Peyer's patch (tissue), 4 donors: Measurements from ENCODE around the gene TUT1. TPM values are rescaled to one million over a fixed set of nuclear protein-coding genes. Genes with fewer than 3 reads are reported as not detected.

ENCODE experiments used
- DNase-seq, 3 donors: peaks; one replicate each; pipeline ENCODE4 v3.0.0-alpha.2; 2017 to 2019
- H3K27ac ChIP-seq, 4 donors: fragments of 200-600 bp; sonication (generic); one replicate each; pipeline ENCODE4 v1.5.1; 2016 to 2019
- H3K27me3 ChIP-seq, 2 donors: fragments of 200-600 bp; sonication (generic); one replicate each; pipeline ENCODE4 v1.5.1; 2019
- H3K36me3 ChIP-seq, 3 donors: fragments of 200-600 bp; sonication (generic); one replicate each; pipeline ENCODE4 v1.5.1; 2016 to 2019
- H3K4me1 ChIP-seq, 4 donors: fragments of 200-600 bp; sonication (generic); one replicate each; pipeline ENCODE4 v1.5.1; 2016 to 2019
- H3K4me3 ChIP-seq, 4 donors: fragments of 200-600 bp; sonication (generic); 1 replicate in 3 of 4; 2 replicates in 1 of 4; pipeline ENCODE4 v1.5.1; 2016 to 2019; ENCODE audit warnings: mild to moderate bottlenecking in 1 of 4
- H3K9me3 ChIP-seq, 4 donors: fragments of 200-600 bp; sonication (generic); one replicate each; pipeline ENCODE4 v1.5.1; 2016 to 2019; ENCODE audit warnings: mild to moderate bottlenecking in 1 of 4
- CTCF ChIP-seq, 6 experiments: fragments of 450-650 bp in 4 of 6; fragments of 200-600 bp in 2 of 6; sonication (generic) in 1 of 6; IDR thresholded peaks; one replicate each; pipeline ENCODE4 v1.5.1; 2017 to 2019; ENCODE audit warnings: antibody characterized with exemption in 6 of 6, mild to moderate bottlenecking in 3 of 6, moderate library complexity in 1 of 6
- POLR2A ChIP-seq, 2 donors: fragments of 450-650 bp; IDR thresholded peaks; one replicate each; pipeline ENCODE4 v1.5.1; 2017; ENCODE audit warnings: antibody characterized with exemption in 2 of 2, mild to moderate bottlenecking in 2 of 2, moderate library complexity in 2 of 2
- total RNA-seq, 4 donors: library from RNA; depleted of rRNA; stranded (reverse); fragments of >200 nt; gene quantifications; one replicate each; pipeline ENCODE4 v1.1.0, GENCODE V29; 2016

TUT1 gene
- total RNA-seq, 4 donors from 2014 or later = 5.0 to 29.4 (median 17.5) TPM

GRCh38 chr11:62543680-62544444 lies 47.5 kb downstream of the TUT1 start:
- H3K4me3 ChIP-seq = peak overlapping the region; percentile 80 to 99 (median 86)
- H3K27ac ChIP-seq = peak overlapping the region; percentile 87 to 99 (median 93)
- H3K36me3 ChIP-seq = peaks cover 0 to 4% (median 0%) of the 10 kb centered on the region in 3 donors
- H3K9me3 ChIP-seq = no peaks in the 10 kb centered on the region
- H3K4me1 ChIP-seq = peaks cover 20 to 72% (median 51%) of the 10 kb centered on the region in 4 donors
- TF ChIP-seq CTCF (IDR thresholded peaks at IDR 0.05) (no peak), POLR2A (IDR thresholded peaks at IDR 0.05) (no peak)
- no peaks in the 10 kb centered on the region for H3K27me3 ChIP-seq
- no peak for DNase-seq

- peak; percentile 77 to 89 (median 88) for DNase-seq
- Histone ChIP-seq H3K27ac (peak overlapping the region; percentile 87 to 99 (median 93)), H3K4me3 (peak overlapping the region; percentile 80 to 99 (median 86)), H3K36me3 (peaks cover 0 to 7% (median 0%) of the 10 kb centered on the region in 3 donors), H3K4me1 (peaks cover 25 to 73% (median 59%) of the 10 kb centered on the region in 4 donors), H3K27me3 (no peaks in the 10 kb centered on the region), H3K9me3 (no peaks in the 10 kb centered on the region)
- peak; percentile 97 to 99 (median 99) for TF ChIP-seq CTCF (IDR thresholded peaks at IDR 0.05)
- TF ChIP-seq POLR2A (IDR thresholded peaks at IDR 0.05) = no peak
Measured at GRCh38 chr11:62542750-62543567, 48.4 kb downstream of the TUT1 start.

GRCh38 chr11:62542111-62542745 lies 49.1 kb downstream of the TUT1 start:
- peak overlapping the region; percentile 87 to 99 (median 93) for H3K27ac ChIP-seq
- H3K27me3 ChIP-seq = no peaks in the 10 kb centered on the region
- H3K4me1 ChIP-seq = peaks cover 23 to 71% (median 60%) of the 10 kb centered on the region in 4 donors
- H3K36me3 ChIP-seq = peaks cover 0 to 7% (median 0%) of the 10 kb centered on the region in 3 donors
- H3K9me3 ChIP-seq = no peaks in the 10 kb centered on the region
- no peak for TF ChIP-seq POLR2A (IDR thresholded peaks at IDR 0.05)
- TF ChIP-seq CTCF (IDR thresholded peaks at IDR 0.05) = no peak
- peak overlapping the region; percentile 80 to 99 (median 86) for H3K4me3 ChIP-seq
- peak in 2 of 3 donors; percentile 65 to 69 for DNase-seq

- Histone ChIP-seq H3K36me3 (peaks cover 0 to 11% (median 0%) of the 10 kb centered on the region in 3 donors), H3K4me1 (peaks cover 23 to 82% (median 57%) of the 10 kb centered on the region in 4 donors), H3K27ac (peak overlapping the region; percentile 87 to 99 (median 93)), H3K4me3 (peak overlapping the region; percentile 14 to 99 (median 50)), H3K27me3 (no peaks in the 10 kb centered on the region), H3K9me3 (no peaks in the 10 kb centered on the region)
- no peak for TF ChIP-seq CTCF (IDR thresholded peaks at IDR 0.05)
- TF ChIP-seq POLR2A (IDR thresholded peaks at IDR 0.05) = no peak
- peak in 2 of 3 donors; percentile 67 to 74 for DNase-seq
Measured at GRCh38 chr11:62540804-62541701, 50.3 kb downstream of the TUT1 start.
